GM18511 (cell line): ENCODE measurements around the gene TPSAB1.
"Not testable (repeated sequence)": the region's sequence is repeated elsewhere in the genome, so short reads cannot be mapped to it uniquely, and the experiment has no call there.

Experiments used
- ATAC-seq: cut with Tn5 transposase; IDR thresholded peaks from one replicate; pipeline ENCODE4 v1.9.1; 2021; ENCODE audit warnings: mild to moderate bottlenecking, moderate library complexity; ENCODE audit not compliant: unreplicated experiment

The TPSAB1 gene

GRCh38 chr16:1223355-1224214 is 16.9 kb upstream of the TPSAB1 start:
- no peak for ATAC-seq

GRCh38 chr16:1224558-1224957 is 15.9 kb upstream of the TPSAB1 start:
- no peak for ATAC-seq

- ATAC-seq: no peak
Observed at GRCh38 chr16:1225051-1225451, 15.5 kb upstream of the TPSAB1 start, which contains the start of gene TPSG1. Gene TPSG1 (minus strand): TSS chr16:1225268. CDS start chr16:1225252, 16 bp downstream.

- ATAC-seq: not testable (repeated sequence)
Observed at GRCh38 chr16:1225728-1226311, 14.7 kb upstream of the TPSAB1 start.

- ATAC-seq: not testable (repeated sequence)
Observed at GRCh38 chr16:1226692-1227091, 13.8 kb upstream of the TPSAB1 start.

GRCh38 chr16:1228227-1228626 is 12.3 kb upstream of the TPSAB1 start:
- ATAC-seq: not testable (repeated sequence)

- ATAC-seq: not testable (repeated sequence)
Observed at GRCh38 chr16:1229476-1229875, 11.0 kb upstream of the TPSAB1 start.

- not testable (repeated sequence) for ATAC-seq
Observed at GRCh38 chr16:1230084-1230470, 10.4 kb upstream of the TPSAB1 start, which contains the start of gene TPSB2. Gene TPSB2 (minus strand): TSS chr16:1230184. CDS start chr16:1229951, 233 bp downstream.

GRCh38 chr16:1230471-1231212 is 9.9 kb upstream of the TPSAB1 start:
- ATAC-seq: not testable (repeated sequence)

- not testable (repeated sequence) for ATAC-seq
Observed at GRCh38 chr16:1231301-1231700, 9.2 kb upstream of the TPSAB1 start.

GRCh38 chr16:1232049-1232748 is 8.3 kb upstream of the TPSAB1 start:
- not testable (repeated sequence) for ATAC-seq

- not testable (repeated sequence) for ATAC-seq
Observed at GRCh38 chr16:1236659-1237058, 3.8 kb upstream of the TPSAB1 start.

- ATAC-seq: no peak
Observed at GRCh38 chr16:1237990-1238389, 2.5 kb upstream of the TPSAB1 start.

GRCh38 chr16:1238909-1239308 is 1.6 kb upstream of the TPSAB1 start:
- ATAC-seq: not testable (repeated sequence)

- not testable (repeated sequence) for ATAC-seq
Observed at GRCh38 chr16:1239575-1239974, 930 bp upstream of the TPSAB1 start.

- not testable (repeated sequence) for ATAC-seq
Observed at GRCh38 chr16:1241081-1241480, 576 bp downstream of the TPSAB1 start.

- not testable (repeated sequence) for ATAC-seq
Observed at GRCh38 chr16:1243363-1243762, 2.9 kb downstream of the TPSAB1 start.

GRCh38 chr16:1243907-1244850 is 3.7 kb downstream of the TPSAB1 start:
- not testable (repeated sequence) for ATAC-seq

GRCh38 chr16:1244881-1245280 is 4.4 kb downstream of the TPSAB1 start:
- ATAC-seq: no peak
